Nucleus accumbens (tissue), 56 donors: Measurements from ENCODE around the gene ALB.
"Not testable (repeated sequence)": the region's sequence is repeated elsewhere in the genome, so short reads cannot be mapped to it uniquely, and the experiment has no call there.

Experiments used
- DNase-seq, 56 donors: peaks; one replicate each; lab custom pipeline; 2025; lab: John Stamatoyannopoulos, UW

The ALB gene

GRCh38 chr4:73404042-73404441 lies at the start of gene ALB:
ALB (plus strand) TSS chr4:73404287; CDS start chr4:73404328, 41 bp downstream.
- no peak for DNase-seq

DNA sequence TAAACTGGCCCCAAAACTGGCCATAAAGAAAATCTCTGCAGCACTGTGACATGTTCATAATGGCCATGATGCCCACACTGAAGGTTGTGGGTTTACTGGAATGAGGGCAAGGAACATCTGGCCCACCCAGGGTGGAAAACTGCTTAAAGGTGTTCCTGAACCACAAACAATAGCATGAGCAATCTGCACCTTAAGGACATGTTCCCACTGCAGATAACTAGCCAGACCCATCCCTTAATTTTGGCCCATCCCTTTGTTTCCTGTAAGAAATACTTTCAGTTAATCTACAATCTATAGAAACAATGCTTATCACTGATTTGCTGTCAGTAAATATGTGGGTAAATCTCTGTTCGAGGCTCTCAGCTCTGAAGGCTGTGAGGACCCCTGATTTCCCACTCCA lies 46.9 kb upstream of the ALB start:
- not testable (repeated sequence) for DNase-seq

DNA sequence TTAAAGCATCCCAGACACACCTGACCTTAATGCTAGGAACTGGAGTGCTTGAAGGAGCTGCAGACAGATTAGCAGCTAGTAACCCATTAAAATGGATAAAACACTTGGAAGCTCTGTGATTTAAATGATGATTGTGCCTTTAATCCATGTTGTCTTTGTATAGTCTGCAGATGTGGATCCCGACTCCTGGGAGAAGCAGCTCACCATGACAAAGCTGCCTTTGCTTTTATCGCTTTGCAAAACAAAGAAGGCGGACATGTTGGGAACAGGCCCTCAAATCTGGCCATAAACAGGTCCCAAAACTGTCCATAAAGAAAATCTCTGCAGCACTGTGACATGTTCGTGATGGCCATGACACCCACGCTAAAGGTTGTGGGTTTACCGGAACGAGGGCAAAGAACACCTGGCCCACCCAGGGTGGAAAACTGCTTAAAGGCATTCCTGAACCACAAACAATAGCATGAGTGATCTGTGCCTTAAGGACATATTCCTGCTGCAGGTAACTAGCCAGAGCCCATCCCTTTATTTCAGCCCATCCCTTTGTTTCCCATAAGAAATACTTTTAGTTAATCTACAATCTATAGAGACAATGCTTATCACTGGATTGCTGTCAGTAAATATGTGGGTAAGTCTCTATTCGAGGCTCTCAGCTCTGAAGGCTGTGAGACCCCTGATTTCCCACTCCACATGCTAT lies 34.4 kb upstream of the ALB start:
- not testable (repeated sequence) for DNase-seq

GRCh38 chr4:73375328-73375741 lies 28.8 kb upstream of the ALB start:
- DNase-seq = no peak

DNA sequence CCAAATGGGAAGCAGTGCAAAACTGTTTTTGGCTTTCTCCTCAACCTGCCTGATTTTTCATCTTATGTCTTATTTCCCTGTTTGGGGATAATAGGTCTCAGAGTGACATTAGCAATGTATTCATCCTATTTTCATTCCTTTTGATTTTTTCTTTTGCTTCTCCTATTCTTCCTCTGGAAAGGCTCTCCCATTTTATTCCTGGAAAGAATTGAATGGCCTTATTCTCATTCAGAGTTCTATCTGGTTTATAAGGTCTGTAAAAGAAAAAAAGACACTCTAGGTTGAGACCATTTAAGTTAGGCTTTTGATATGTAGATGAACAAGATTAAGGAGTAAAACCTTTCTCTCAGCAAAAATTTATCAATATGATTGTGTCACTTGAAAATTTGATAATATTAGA lies 27.8 kb upstream of the ALB start:
- no peak for DNase-seq

DNA sequence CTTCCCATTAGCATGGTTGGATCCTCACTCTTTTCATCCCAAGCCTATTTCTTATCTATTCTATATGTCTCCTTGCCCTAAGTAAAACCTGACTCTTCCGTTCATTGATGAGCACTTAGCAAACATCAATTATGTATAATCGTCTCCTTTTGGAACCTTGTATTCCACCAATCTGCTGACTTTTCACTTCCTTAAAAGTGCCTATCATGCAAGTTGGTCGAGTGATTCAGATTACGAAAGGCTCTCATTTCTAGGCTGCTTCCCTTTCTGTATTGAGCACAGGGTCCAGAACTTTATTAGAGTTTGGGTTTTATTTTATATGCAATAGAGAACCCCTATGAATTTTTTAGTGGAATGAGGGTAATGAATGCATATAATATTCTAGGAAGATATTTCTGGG lies 27.1 kb upstream of the ALB start:
- no peak for DNase-seq

DNA sequence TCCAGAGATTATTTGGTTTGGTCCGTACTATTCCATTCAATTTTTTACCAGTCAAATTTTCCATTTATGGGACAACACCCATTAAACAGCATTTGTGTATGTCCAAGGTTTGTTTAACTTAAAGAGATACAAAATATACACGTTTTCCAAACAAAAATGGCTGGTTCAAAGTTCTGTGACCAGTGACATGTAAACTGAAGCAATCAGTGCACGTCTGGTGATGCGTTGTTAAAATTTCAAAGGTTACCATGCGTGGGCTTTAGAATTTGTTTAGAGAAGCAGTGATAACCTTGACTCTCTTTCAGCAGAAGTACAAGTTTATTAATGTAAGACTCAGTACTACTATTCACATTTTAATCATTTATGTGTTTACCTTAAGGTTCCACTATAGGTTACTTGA lies 25.2 kb upstream of the ALB start:
- DNase-seq = no peak

DNA sequence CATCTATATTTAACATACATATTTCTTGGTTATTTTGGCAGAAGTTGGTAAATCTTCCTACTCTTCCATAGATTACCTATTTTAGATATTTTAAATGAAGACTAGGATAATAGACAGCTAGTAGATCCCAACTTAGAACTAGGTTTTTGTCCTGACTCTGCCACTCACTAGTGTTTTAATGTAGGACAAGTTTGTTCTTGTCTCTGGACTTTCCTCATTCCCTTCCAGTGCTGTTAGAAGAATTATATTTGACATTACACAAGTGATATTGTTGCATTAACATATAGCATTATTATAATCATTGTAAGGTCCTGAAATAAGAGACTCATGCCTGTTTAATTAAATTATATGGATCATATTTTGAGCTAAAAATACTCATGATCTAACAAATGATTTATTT lies 24.1 kb upstream of the ALB start:
- DNase-seq = no peak

GRCh38 chr4:73381214-73381613 lies 22.9 kb upstream of the ALB start:
- no peak for DNase-seq

DNA sequence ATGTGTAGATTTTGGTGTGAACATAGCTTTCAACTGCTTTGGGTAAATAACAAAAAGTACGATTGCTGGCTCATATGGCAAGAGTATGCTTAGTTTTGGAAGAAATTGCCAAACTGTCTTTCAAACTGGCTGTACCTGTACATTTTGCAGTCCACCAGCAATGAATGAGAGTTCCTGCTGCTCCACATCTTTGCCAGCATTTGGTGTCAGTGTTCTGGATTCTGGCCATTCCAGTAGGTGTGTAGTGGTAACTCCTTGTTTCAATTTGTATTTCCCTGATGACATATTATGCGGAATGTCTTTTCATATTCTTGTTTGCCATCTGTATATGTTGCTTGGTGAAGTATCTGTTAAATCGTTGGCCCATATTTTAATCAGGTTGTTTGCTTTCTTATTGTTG lies 20.6 kb upstream of the ALB start:
- DNase-seq = no peak

- no peak for DNase-seq
Observed at GRCh38 chr4:73387552-73387951, 16.5 kb upstream of the ALB start.

GRCh38 chr4:73388887-73389286 lies 15.2 kb upstream of the ALB start:
- DNase-seq = no peak

DNA sequence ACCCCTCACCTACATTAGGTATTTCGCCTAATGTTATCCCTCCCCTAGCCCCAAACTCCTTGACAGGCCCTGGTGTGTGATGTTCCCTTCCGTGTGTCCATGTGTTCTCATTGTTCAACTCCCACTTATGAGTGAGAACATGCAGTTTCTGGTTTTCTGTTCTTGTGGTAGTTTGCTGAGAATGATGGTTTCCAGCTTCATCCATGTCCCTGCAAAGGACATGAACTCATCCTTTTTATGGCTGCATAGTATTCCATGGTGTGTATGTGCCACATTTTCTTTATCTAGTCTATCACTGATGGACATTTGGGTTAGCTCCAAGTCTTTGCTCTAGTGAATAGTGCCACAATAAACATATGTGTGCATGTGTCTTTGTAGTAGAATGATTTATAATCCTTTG lies 14.4 kb upstream of the ALB start:
- DNase-seq = not testable (repeated sequence)

GRCh38 chr4:73391774-73392173 lies 12.3 kb upstream of the ALB start:
- DNase-seq = no peak

DNA sequence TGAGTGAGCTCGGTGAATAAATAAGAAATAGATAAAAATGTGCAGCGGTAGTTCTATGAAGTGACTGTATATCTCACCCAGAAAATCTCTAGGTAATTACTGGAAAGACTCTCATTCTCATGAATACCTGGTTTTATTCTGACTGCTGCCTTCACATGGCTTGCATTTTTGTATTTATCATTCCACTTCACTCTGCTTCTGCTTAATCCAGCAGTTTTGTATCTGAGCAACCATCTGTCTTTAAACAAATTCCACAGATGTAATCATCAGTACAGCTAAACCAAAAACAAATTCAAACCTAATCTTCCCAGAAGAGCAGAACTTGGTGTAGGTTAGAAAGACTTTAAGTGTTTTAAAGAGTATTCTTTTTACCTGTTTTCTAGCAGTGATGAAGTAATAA lies 11.2 kb upstream of the ALB start:
- no peak for DNase-seq

GRCh38 chr4:73396304-73396703 lies 7.8 kb upstream of the ALB start:
- DNase-seq = no peak

DNA sequence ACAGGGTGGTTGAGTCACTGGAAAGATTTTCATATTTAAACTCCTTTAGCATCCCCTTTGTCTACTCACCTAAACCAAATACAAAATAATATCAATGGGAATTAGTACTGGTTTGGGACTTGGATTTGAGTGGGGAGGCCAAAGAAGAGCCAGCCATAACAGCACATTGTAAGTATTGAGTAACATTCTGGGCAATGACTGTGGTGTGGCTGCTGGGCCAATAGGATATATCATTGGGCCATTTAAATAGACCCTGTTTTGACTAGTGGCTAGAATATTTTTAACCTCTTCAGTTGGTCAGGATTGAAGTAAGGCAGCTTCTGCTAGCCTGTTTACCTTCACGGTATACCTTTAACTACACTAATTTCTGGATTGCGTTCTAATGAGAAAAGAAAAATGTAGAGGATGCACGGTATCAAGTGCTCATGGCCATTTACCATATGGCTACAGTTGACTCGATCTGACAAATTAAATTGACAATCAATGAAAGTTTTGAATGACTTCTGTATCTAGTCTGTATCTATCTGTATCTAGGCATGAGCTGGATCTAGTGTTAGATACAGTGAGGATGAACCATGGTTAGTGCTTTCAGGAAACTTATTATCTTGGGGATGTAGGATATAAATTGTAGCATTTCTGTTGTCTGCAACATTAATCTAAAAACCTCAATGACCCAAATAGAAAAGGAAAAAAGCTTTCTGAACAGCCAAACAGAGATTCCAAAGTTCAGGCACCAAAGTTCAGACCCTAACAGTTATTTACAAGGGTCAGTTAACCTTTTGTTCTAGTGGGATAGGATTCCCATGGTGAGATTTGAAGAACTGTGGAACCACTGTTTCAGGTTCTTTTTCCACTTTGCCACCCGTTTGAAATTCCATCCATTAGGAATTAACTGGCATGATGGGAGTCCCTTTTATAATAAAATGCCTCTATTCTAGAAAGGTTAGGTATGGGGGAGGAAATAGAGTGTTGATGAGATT lies 6.8 kb upstream of the ALB start:
- no peak for DNase-seq

- no peak for DNase-seq
Observed at GRCh38 chr4:73401412-73401811, 2.7 kb upstream of the ALB start.

DNA sequence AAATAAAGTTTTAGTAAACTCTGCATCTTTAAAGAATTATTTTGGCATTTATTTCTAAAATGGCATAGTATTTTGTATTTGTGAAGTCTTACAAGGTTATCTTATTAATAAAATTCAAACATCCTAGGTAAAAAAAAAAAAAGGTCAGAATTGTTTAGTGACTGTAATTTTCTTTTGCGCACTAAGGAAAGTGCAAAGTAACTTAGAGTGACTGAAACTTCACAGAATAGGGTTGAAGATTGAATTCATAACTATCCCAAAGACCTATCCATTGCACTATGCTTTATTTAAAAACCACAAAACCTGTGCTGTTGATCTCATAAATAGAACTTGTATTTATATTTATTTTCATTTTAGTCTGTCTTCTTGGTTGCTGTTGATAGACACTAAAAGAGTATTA lies 370 bp downstream of the ALB start:
- DNase-seq = no peak

DNA sequence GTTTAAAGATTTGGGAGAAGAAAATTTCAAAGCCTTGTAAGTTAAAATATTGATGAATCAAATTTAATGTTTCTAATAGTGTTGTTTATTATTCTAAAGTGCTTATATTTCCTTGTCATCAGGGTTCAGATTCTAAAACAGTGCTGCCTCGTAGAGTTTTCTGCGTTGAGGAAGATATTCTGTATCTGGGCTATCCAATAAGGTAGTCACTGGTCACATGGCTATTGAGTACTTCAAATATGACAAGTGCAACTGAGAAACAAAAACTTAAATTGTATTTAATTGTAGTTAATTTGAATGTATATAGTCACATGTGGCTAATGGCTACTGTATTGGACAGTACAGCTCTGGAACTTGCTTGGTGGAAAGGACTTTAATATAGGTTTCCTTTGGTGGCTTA lies 1.1 kb downstream of the ALB start:
- no peak for DNase-seq

- no peak for DNase-seq
Observed at GRCh38 chr4:73406548-73406875, 2.4 kb downstream of the ALB start.

DNA sequence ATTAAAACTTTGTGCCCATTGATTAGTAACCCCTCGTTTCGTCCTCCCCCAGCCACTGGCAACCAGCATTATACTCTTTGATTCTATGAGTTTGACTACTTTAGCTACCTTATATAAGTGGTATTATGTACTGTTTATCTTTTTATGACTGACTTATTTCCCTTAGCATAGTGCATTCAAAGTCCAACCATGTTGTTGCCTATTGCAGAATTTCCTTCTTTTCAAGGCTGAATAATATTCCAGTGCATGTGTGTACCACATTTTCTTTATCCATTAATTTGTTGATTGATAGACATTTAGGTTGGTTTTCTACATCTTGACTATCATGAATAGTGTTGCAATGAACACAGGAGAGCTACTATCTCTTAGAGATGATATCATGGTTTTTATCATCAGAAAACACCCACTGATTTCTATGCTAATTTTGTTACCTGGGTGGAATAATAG lies 3.2 kb downstream of the ALB start:
- DNase-seq = no peak
